Right lobe of liver (tissue), 6 donors: ENCODE data around the gene SIX5. TPM values are rescaled to one million over a fixed set of nuclear protein-coding genes. Genes with fewer than 3 reads are reported as not detected.

Source experiments
- ATAC-seq, 4 donors: fragments of 200-7000 bp; cut with Tn5 transposase; one replicate each; pipeline ENCODE4 v1.9.1; 2020; ENCODE audit warnings: mild to moderate bottlenecking in 4 of 4, moderate library complexity in 4 of 4
- DNase-seq, 3 donors: peaks; one replicate each; pipeline ENCODE4 v3.0.0-alpha.2; 2020
- H3K27ac ChIP-seq, 3 donors: fragments of 200-600 bp; one replicate each; pipeline ENCODE4 v1.8.0; 2022
- H3K27me3 ChIP-seq, 2 donors: fragments of 200-600 bp; one replicate each; pipeline ENCODE4 v1.8.0; 2022
- H3K36me3 ChIP-seq, 4 donors: fragments of 200-600 bp; sonication (generic) in 1 of 4; one replicate each; pipeline versions ENCODE4 v1.5.1 to v1.8.0; 2017 to 2022; ENCODE audit warnings: control low read depth in 1 of 4
- H3K4me1 ChIP-seq, 4 donors: fragments of 200-600 bp; sonication (generic) in 1 of 4; one replicate each; pipeline versions ENCODE4 v1.5.1 to v1.8.0; 2017 to 2022; ENCODE audit warnings: control low read depth in 1 of 4
- H3K4me3 ChIP-seq, 3 donors: fragments of 200-600 bp; one replicate each; pipeline ENCODE4 v1.8.0; 2022
- H3K9me3 ChIP-seq, 4 donors: fragments of 200-600 bp; sonication (generic) in 1 of 4; one replicate each; pipeline versions ENCODE4 v1.5.1 to v1.8.0; 2017 to 2022; ENCODE audit warnings: control low read depth in 1 of 4
- CTCF ChIP-seq, 4 donors: fragments of 200-600 bp in 3 of 4; fragments of 450-650 bp in 1 of 4; IDR thresholded peaks; one replicate each; pipeline versions ENCODE4 v1.5.1 to v1.8.0; 2016 to 2022; ENCODE audit warnings: antibody characterized with exemption in 4 of 4, mild to moderate bottlenecking in 2 of 4
- POLR2A ChIP-seq: fragments of 450-650 bp; IDR thresholded peaks from one replicate; pipeline ENCODE4 v1.6.1; 2017; ENCODE audit warnings: antibody characterized with exemption, mild to moderate bottlenecking
- WGBS: methylation state at CpG from one replicate; pipeline ENCODE4 v1.1.6; 2018; ENCODE audit warnings: low coverage, low lambda C conversion rate; ENCODE audit not compliant: insufficient coverage; ENCODE audit errors: missing lambda C conversion rate; 5-methylcytosine and 5-hydroxymethylcytosine counted together
- intact Hi-C, 2 donors: fragments of 100-400 bp; cut with DNase I; formaldehyde crosslinking; loops; one replicate each; pipeline versions ENCODE4 v1.11.2 to v1.14.1; 2022
- total RNA-seq, 6 experiments: library from RNA; depleted of rRNA in 2 of 6; stranded (reverse); fragments of >200 nt in 2 of 6; fragmentation: NEBNext Ultra II Directional in 3 of 6; extraction: Animal tissue kit (Norgen Biotek cat#: 25700) in 3 of 6; gene quantifications; one replicate each; pipeline versions ENCODE4 v1.1.0 to v1.2.4, GENCODE V29; 2016 to 2023
- donor health status: DM: no; HTN: yes; CAD: no.
- donor health status: DM: no; HTN: no; CAD: no.
- donor health status: DM: no; HTN: no; CAD: no.
- donor health status: DM: no; HTN: yes; CAD: no.
- donor health status: DM: no; HTN: yes; CAD: no.

SIX5 gene
- total RNA-seq, 6 experiments from 2014 or later, result 7.8 to 11.6 (median 9.5) TPM

GRCh38 chr19:45790942-45791341, 21.9 kb upstream of the SIX5 start:
- Histone ChIP-seq H3K9me3 (no peaks in the 10 kb centered on the region), H3K4me3 (no peak overlapping the region), H3K36me3 (no peaks in the 10 kb centered on the region), H3K27ac (no peak overlapping the region), H3K27me3 (no peaks in the 10 kb centered on the region), H3K4me1 (peaks cover 0 to 15% (median 2%) of the 10 kb centered on the region in 4 donors)
- WGBS, result 71% methylated on average over 5 of the region's 8 CpGs
- DNase-seq (no peak), ATAC-seq (no peak)
- TF ChIP-seq CTCF (IDR thresholded peaks at IDR 0.05), result no peak
- TF ChIP-seq POLR2A, result no peak
- intact Hi-C loops, result no loop called here

GRCh38 chr19:45789035-45789786, 20.2 kb upstream of the SIX5 start:
- no peaks in the 10 kb centered on the region for H3K36me3 ChIP-seq
- no peaks in the 10 kb centered on the region for H3K27me3 ChIP-seq
- intact Hi-C loops, result no loop called here
- TF ChIP-seq POLR2A, result no peak
- no peak for TF ChIP-seq CTCF (IDR thresholded peaks at IDR 0.05)
- no peak overlapping the region for H3K4me3 ChIP-seq
- ATAC-seq (no peak), DNase-seq (no peak)
- H3K4me1 ChIP-seq, result peaks cover 0 to 15% (median 2%) of the 10 kb centered on the region in 4 donors
- no peaks in the 10 kb centered on the region for H3K9me3 ChIP-seq
- no peak overlapping the region for H3K27ac ChIP-seq
- WGBS, result 95% methylated on average over 9 of the region's 15 CpGs

DNA sequence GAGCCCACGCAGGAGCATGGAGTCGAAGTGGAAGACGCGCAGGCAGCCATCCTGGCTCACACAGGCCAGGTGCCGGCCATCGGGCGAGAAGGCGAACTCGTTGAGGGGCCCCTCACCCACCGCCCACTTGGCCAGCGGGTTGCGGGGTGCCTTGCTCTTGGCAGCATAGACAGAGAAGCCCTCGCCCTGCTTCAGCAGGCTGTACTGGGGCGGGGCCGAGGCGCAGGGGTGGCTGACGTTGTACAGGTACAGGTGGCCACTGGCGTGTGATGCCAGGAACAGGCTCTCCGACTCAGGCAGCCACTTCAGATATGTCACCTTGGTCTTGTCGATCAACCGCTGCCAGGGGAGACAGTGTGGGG, 17.5 kb upstream of the SIX5 start:
- Histone ChIP-seq H3K27ac (no peak overlapping the region), H3K9me3 (no peaks in the 10 kb centered on the region), H3K4me3 (no peak overlapping the region), H3K36me3 (no peaks in the 10 kb centered on the region), H3K4me1 (peaks cover 0 to 9% (median 0%) of the 10 kb centered on the region in 4 donors), H3K27me3 (no peaks in the 10 kb centered on the region)
- 100% methylated on average over 1 of the region's 21 CpGs for WGBS
- ATAC-seq (no peak), DNase-seq (no peak)
- TF ChIP-seq POLR2A (no peak), CTCF (IDR thresholded peaks at IDR 0.05) (no peak)
- intact Hi-C loops, result no loop called here

DNA sequence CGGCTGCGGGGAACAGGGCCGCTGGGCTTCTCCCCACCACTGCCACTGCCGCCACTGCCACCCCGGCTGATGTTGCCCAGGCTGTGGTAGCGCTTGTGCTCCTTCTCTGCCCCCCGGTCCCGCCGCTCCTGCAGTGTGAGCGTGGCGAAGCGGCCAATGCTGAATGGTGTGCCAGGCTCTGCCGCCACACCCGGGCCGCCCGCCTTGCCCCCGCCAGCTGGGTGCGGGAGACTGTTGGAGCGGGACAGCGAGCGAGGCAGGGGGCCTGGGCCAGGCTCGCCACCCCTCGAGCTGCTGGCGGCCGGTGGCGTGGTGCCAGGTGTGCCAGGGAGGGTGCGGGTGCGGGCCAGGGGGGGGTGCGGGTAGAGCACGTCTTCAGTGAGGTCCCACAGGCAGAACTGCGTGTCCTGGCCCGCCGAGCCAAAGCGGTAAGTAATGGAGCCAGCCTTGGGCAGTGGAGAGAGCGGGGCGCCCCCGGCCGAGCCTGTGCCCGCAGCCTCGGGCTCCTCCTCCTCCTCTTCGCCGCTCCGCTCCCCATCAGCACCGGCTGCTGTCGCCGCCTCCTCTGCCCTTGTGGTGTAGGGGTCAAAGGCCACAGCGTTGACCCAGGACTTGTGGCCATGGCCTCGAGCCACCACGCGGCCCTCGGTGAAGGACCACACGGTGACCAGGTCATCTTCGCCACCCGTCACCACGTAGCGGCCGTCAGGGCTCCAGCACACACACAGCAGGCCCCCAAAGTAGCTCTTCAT, 16.9 kb upstream of the SIX5 start:
- Histone ChIP-seq H3K9me3 (no peaks in the 10 kb centered on the region), H3K4me3 (no peak overlapping the region), H3K27me3 (no peaks in the 10 kb centered on the region), H3K4me1 (peaks cover 0 to 3% (median 0%) of the 10 kb centered on the region in 4 donors), H3K36me3 (no peaks in the 10 kb centered on the region), H3K27ac (no peak overlapping the region)
- DNase-seq, result peak in 1 of 3 donors; percentile 55
- ATAC-seq, result no peak
- TF ChIP-seq CTCF (IDR thresholded peaks at IDR 0.05), result no peak
- TF ChIP-seq POLR2A, result no peak
- 90% methylated on average over 7 of the region's 57 CpGs for WGBS
- intact Hi-C loops, result no loop called here
